OCI-LY1 (cell line): ENCODE results near the gene STT3B.
"Not testable (repeated sequence)": the region's sequence is repeated elsewhere in the genome, so short reads cannot be mapped to it uniquely, and the experiment has no call there.

Experiments
- H2AFZ ChIP-seq: fragments of 200-600 bp; sonication (generic), shearing (Covaris generic); 2 replicates; pipeline ENCODE4 v1.6.0; 2014; ENCODE audit warnings: antibody characterized with exemption, mild to moderate bottlenecking, low read length
- H3F3A ChIP-seq: fragments of 200-600 bp; sonication (generic), shearing (Covaris generic); 2 replicates; pipeline ENCODE4 v1.6.0; 2014; ENCODE audit warnings: mild to moderate bottlenecking, antibody characterized with exemption, low read length, moderate library complexity; ENCODE audit not compliant: insufficient read depth
- H3K27ac ChIP-seq: fragments of 200-600 bp; sonication (generic); 2 replicates; pipeline ENCODE4 v1.5.1; 2014; ENCODE audit warnings: low read length, mixed run types, mild to moderate bottlenecking, low read depth; ENCODE audit not compliant: poor library complexity, severe bottlenecking
- H3K27me3 ChIP-seq: fragments of 200-600 bp; sonication (generic); 2 replicates; pipeline ENCODE4 v1.6.0; 2014; ENCODE audit warnings: antibody characterized with exemption, mild to moderate bottlenecking, low read length, moderate library complexity; ENCODE audit not compliant: insufficient read depth
- H3K36me3 ChIP-seq: fragments of 200-600 bp; sonication (generic); 2 replicates; pipeline ENCODE4 v1.6.1; 2014; ENCODE audit warnings: mild to moderate bottlenecking, antibody characterized with exemption, low read length, moderate library complexity, mixed read lengths; ENCODE audit not compliant: insufficient read depth
- H3K4me1 ChIP-seq: fragments of 200-600 bp; sonication (generic); 2 replicates; pipeline ENCODE4 v1.5.1; 2014; ENCODE audit warnings: mild to moderate bottlenecking, low read length, moderate library complexity; ENCODE audit not compliant: insufficient read depth, severe bottlenecking
- H3K4me2 ChIP-seq: fragments of 200-600 bp; sonication (generic), shearing (Covaris generic); 2 replicates; pipeline ENCODE4 v1.6.1; 2014; ENCODE audit warnings: low read length
- H3K4me3 ChIP-seq: fragments of 200-600 bp; sonication (generic); 2 replicates; pipeline ENCODE4 v1.5.1; 2014; ENCODE audit warnings: low read length, low read depth, mild to moderate bottlenecking, mixed read lengths; ENCODE audit not compliant: poor library complexity, severe bottlenecking
- H3K79me2 ChIP-seq: fragments of 200-600 bp; shearing (Covaris generic); 2 replicates; pipeline ENCODE4 v1.6.1; 2016; ENCODE audit warnings: mixed run types, low read length, mixed read lengths; ENCODE audit not compliant: insufficient read depth
- H3K9ac ChIP-seq: fragments of 200-600 bp; sonication (generic), shearing (Covaris generic); 2 replicates; pipeline ENCODE4 v1.6.1; 2014; ENCODE audit warnings: mild to moderate bottlenecking, low read length, mixed read lengths
- H3K9me2 ChIP-seq: fragments of 200-600 bp; sonication (generic), shearing (Covaris generic); 2 replicates; pipeline ENCODE4 v1.6.1; 2014; ENCODE audit warnings: low read depth, mild to moderate bottlenecking, low read length, mixed read lengths
- H3K9me3 ChIP-seq: fragments of 200-600 bp; shearing (Covaris generic); 2 replicates; pipeline ENCODE4 v1.6.1; 2014; ENCODE audit warnings: low read length, mixed read lengths
- H4K20me1 ChIP-seq: fragments of 200-600 bp; sonication (generic), shearing (Covaris generic); 2 replicates; pipeline ENCODE4 v1.6.0; 2016; ENCODE audit warnings: mild to moderate bottlenecking, low read length; ENCODE audit not compliant: insufficient read depth
- EZH2 ChIP-seq: fragments of 200-600 bp; sonication (generic), shearing (Covaris generic); IDR thresholded peaks from 2 replicates; pipeline ENCODE4 v1.8.0; 2017; ENCODE audit warnings: borderline replicate concordance, mixed run types, mild to moderate bottlenecking, antibody characterized with exemption, low read length, moderate library complexity, mixed read lengths
- TF ChIP-seq, protein P1 (sequence below): fragments of 200-600 bp; sonication (generic), shearing (Covaris generic); IDR thresholded peaks from 2 replicates; pipeline ENCODE4 v1.5.1; 2017; ENCODE audit warnings: mild to moderate bottlenecking, antibody characterized with exemption, low read length, moderate library complexity, mixed read lengths

The STT3B gene

DNA sequence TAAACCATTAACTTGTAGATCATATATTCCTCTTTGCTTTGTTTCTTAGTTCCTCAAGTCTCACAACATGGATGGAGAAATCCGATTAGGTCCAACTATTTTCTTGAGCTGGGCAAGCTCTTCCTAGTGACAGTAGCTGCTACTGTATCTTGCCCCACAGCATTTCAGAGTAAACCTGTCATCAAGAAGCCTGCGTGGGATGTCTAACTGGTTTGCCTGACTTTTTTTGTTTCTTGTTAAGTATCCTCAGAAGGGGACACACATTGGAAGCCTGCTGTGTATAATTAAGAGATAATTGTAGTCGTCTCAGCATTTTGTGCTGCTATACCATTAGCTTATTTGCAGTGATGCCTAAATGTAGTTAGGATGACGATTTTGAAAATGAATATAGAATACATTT, 29.3 kb upstream of the STT3B start:
- Histone ChIP-seq H3K4me3 (no peak overlapping the region), H3K27me3 (peaks cover 3% of the 10 kb centered on the region; the same call in 1 of the 2 replicates)

DNA sequence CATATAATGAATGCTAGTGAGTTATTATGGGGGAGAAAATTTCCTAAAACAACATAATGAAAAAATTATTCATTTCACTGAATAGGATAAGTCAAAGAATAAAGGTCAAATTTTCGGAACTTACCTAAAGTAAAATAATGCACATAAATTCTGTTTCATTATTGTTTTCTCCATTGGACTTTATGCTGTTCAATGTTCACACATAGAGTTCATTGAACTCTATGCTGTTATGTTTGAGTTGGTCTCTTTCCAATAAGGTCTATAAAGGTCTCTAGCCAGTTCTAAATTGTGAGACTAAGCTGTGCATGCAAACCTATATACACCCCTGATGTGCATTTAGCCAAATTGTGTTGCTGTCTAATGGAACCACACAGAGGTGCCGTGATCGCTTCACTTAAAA, 28.5 kb upstream of the STT3B start:
- Histone ChIP-seq H3K79me2 (no peaks in the 10 kb centered on the region), H3K4me1 (no peaks in the 10 kb centered on the region), H3K27ac (no peak overlapping the region), H3K9ac (no peak overlapping the region), H3K9me2 (no peaks in the 10 kb centered on the region), H3K27me3 (peaks cover 3% of the 10 kb centered on the region; the same call in 1 of the 2 replicates), H3K4me2 (no peak overlapping the region), H3K4me3 (no peak overlapping the region), H3K9me3 (no peaks in the 10 kb centered on the region), H3K36me3 (no peaks in the 10 kb centered on the region), H3F3A (no peaks in the 10 kb centered on the region), H4K20me1 (no peaks in the 10 kb centered on the region), H2AFZ (no peak overlapping the region)
- TF ChIP-seq EZH2 = no peak
- TF ChIP-seq, protein P1, sequence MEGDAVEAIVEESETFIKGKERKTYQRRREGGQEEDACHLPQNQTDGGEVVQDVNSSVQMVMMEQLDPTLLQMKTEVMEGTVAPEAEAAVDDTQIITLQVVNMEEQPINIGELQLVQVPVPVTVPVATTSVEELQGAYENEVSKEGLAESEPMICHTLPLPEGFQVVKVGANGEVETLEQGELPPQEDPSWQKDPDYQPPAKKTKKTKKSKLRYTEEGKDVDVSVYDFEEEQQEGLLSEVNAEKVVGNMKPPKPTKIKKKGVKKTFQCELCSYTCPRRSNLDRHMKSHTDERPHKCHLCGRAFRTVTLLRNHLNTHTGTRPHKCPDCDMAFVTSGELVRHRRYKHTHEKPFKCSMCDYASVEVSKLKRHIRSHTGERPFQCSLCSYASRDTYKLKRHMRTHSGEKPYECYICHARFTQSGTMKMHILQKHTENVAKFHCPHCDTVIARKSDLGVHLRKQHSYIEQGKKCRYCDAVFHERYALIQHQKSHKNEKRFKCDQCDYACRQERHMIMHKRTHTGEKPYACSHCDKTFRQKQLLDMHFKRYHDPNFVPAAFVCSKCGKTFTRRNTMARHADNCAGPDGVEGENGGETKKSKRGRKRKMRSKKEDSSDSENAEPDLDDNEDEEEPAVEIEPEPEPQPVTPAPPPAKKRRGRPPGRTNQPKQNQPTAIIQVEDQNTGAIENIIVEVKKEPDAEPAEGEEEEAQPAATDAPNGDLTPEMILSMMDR = no peak

More for the DNA sequence above, 29.3 kb upstream of the STT3B start:
- Histone ChIP-seq H3F3A (no peaks in the 10 kb centered on the region), H4K20me1 (no peaks in the 10 kb centered on the region), H3K27ac (no peak overlapping the region), H3K4me1 (no peaks in the 10 kb centered on the region), H3K9ac (no peak overlapping the region), H2AFZ (no peak overlapping the region), H3K4me2 (no peak overlapping the region), H3K9me3 (no peaks in the 10 kb centered on the region), H3K79me2 (no peaks in the 10 kb centered on the region), H3K36me3 (no peaks in the 10 kb centered on the region), H3K9me2 (no peaks in the 10 kb centered on the region)
- TF ChIP-seq EZH2 = no peak
- TF ChIP-seq, protein P1 = no peak

DNA sequence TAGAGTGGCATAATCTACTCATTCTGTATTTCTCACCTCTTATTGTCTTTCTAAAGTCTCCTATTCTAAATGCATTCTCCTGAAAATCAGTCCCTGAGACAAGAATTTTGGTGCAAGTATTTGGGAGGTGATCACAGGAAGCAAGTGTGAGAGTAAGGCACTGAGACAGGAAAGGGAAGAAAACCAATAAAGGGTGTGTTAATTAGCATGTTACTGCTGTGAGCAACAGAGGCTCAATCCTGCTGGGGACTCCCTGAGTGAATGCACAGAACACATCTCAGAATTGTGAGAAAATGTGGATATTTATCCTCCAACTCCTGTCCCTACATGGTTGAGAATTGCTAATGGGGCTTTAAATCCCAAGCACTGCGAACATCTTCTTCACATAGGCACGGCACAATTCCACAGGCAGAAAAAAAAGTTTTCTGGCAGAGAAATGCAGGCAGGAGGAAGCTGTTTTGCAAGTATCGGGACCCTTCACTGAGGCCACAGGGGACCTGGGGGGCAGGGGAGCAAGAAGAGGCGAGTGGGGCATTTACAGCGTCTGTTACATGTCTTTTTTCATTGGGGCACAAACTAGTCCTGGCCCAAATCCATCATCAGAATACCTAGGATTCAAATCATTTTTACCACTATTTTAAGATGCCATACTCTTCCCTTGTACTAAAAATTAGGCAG, 27.2 kb upstream of the STT3B start:
- Histone ChIP-seq H3K4me1 (no peaks in the 10 kb centered on the region), H3K4me3 (no peak overlapping the region), H3K4me2 (no peak overlapping the region), H3K36me3 (no peaks in the 10 kb centered on the region), H2AFZ (no peak overlapping the region), H3K27me3 (peaks cover 3% of the 10 kb centered on the region; the same call in 1 of the 2 replicates), H4K20me1 (no peaks in the 10 kb centered on the region), H3F3A (no peaks in the 10 kb centered on the region), H3K79me2 (no peaks in the 10 kb centered on the region), H3K27ac (no peak overlapping the region), H3K9ac (no peak overlapping the region), H3K9me2 (no peaks in the 10 kb centered on the region), H3K9me3 (no peaks in the 10 kb centered on the region)
- TF ChIP-seq, protein P1 = no peak
- no peak for TF ChIP-seq EZH2

DNA sequence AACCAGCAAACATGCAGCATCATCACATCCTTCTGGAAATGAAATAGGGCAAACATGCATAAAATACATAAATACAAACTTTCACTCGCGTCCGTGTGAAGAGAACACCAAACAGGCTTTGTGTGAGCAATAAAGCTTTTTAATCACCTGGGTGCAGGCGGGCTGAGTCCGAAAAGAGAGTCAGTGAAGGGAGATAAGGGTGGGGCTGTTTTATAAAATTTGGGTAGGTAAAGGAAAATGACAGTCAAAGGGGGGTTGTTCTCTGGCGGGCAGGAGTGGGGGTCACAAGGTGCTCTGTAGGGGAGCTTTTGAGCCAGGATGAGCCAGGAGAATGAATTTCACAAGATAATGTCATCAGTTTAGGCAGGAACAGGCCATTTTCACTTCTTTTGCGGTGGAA, 26.2 kb upstream of the STT3B start:
- not testable (repeated sequence) for H2AFZ ChIP-seq, H3F3A ChIP-seq, H3K27me3 ChIP-seq, H3K4me1 ChIP-seq, H3K9ac ChIP-seq, H4K20me1 ChIP-seq, H3K9me2 ChIP-seq, H3K9me3 ChIP-seq, H3K79me2 ChIP-seq, H3K4me3 ChIP-seq, H3K4me2 ChIP-seq, H3K27ac ChIP-seq, H3K36me3 ChIP-seq
